ENCODE results near the gene PTPRR. TPM values are rescaled to one million over a fixed set of nuclear protein-coding genes. Genes with fewer than 3 reads are reported as not detected.

The PTPRR gene
- total RNA-seq, 3 donors from 2014 or later = 0.59 to 0.98 (median 0.80) TPM

- TF ChIP-seq POLR2AphosphoS5 (IDR thresholded peaks at IDR 0.05) = no peak
- TF ChIP-seq POLR2A (IDR thresholded peaks at IDR 0.05) = no peak
- TF ChIP-seq CTCF (IDR thresholded peaks at IDR 0.05) = no peak
- Histone ChIP-seq H3K9me3 (no peaks in the 10 kb centered on the region), H3K4me3 (no peak overlapping the region), H3K27ac (no peak overlapping the region), H3K36me3 (no peaks in the 10 kb centered on the region), H3K27me3 (peaks cover 0 to 15% of the 10 kb centered on the region in 2 donors), H3K4me1 (no peaks in the 10 kb centered on the region)
- no peak for DNase-seq (ENCODE audit: low spot score in 2 of 2)
- intact Hi-C loops (cut with DNase I; ENCODE audit: low total_unique reads) = no loop called here
These were observed 1.4 kb downstream of the PTPRR start for GRCh38 chr12:70919176-70919575.

GRCh38 chr12:70918321-70918720 lies 2.2 kb downstream of the PTPRR start:
- TF ChIP-seq POLR2A (IDR thresholded peaks at IDR 0.05) (no peak), POLR2AphosphoS5 (IDR thresholded peaks at IDR 0.05) (no peak), CTCF (IDR thresholded peaks at IDR 0.05) (no peak)
- no peak for DNase-seq (ENCODE audit: low spot score in 2 of 2)
- H3K27me3 ChIP-seq = peaks cover 0 to 15% of the 10 kb centered on the region in 2 donors

GRCh38 chr12:70910666-70911065 lies 9.9 kb downstream of the PTPRR start:
- no peak for DNase-seq (ENCODE audit: low spot score in 2 of 2)
- H3K27ac ChIP-seq = no peak overlapping the region
- no peaks in the 10 kb centered on the region for H3K9me3 ChIP-seq
- H3K4me3 ChIP-seq = no peak overlapping the region
- no peaks in the 10 kb centered on the region for H3K27me3 ChIP-seq
- intact Hi-C loops (cut with DNase I; ENCODE audit: low total_unique reads) = no loop called here
- TF ChIP-seq CTCF (IDR thresholded peaks at IDR 0.05) (no peak), POLR2A (IDR thresholded peaks at IDR 0.05) (no peak), POLR2AphosphoS5 (IDR thresholded peaks at IDR 0.05) (no peak)
- H3K36me3 ChIP-seq = no peaks in the 10 kb centered on the region
- H3K4me1 ChIP-seq = no peaks in the 10 kb centered on the region

More at GRCh38 chr12:70918321-70918720, 2.2 kb downstream of the PTPRR start:
- no peak overlapping the region for H3K27ac ChIP-seq
- intact Hi-C loops (cut with DNase I; ENCODE audit: low total_unique reads) = no loop called here
- H3K9me3 ChIP-seq = no peaks in the 10 kb centered on the region
- H3K4me1 ChIP-seq = no peaks in the 10 kb centered on the region
- H3K4me3 ChIP-seq = no peak overlapping the region
- no peaks in the 10 kb centered on the region for H3K36me3 ChIP-seq

GRCh38 chr12:70908978-70909377 lies 11.6 kb downstream of the PTPRR start:
- H3K4me1 ChIP-seq = no peaks in the 10 kb centered on the region
- TF ChIP-seq POLR2AphosphoS5 (IDR thresholded peaks at IDR 0.05) = no peak
- no peak for TF ChIP-seq POLR2A (IDR thresholded peaks at IDR 0.05)
- no peak for TF ChIP-seq CTCF (IDR thresholded peaks at IDR 0.05)

GRCh38 chr12:70907412-70907811 lies 13.1 kb downstream of the PTPRR start:
- Histone ChIP-seq H3K9me3 (no peaks in the 10 kb centered on the region), H3K36me3 (no peaks in the 10 kb centered on the region), H3K27ac (no peak overlapping the region), H3K4me1 (no peaks in the 10 kb centered on the region), H3K27me3 (no peaks in the 10 kb centered on the region), H3K4me3 (no peak overlapping the region)
- intact Hi-C loops (cut with DNase I; ENCODE audit: low total_unique reads) = no loop called here
- TF ChIP-seq POLR2A (IDR thresholded peaks at IDR 0.05) = no peak
- TF ChIP-seq CTCF (IDR thresholded peaks at IDR 0.05) = no peak
- TF ChIP-seq POLR2AphosphoS5 (IDR thresholded peaks at IDR 0.05) = no peak
- no peak for DNase-seq (ENCODE audit: low spot score in 2 of 2)

More at GRCh38 chr12:70908978-70909377, 11.6 kb downstream of the PTPRR start:
- Histone ChIP-seq H3K4me3 (no peak overlapping the region), H3K36me3 (no peaks in the 10 kb centered on the region), H3K9me3 (no peaks in the 10 kb centered on the region), H3K27ac (no peak overlapping the region), H3K27me3 (no peaks in the 10 kb centered on the region)
- DNase-seq (ENCODE audit: low spot score in 2 of 2) = no peak
- intact Hi-C loops (cut with DNase I; ENCODE audit: low total_unique reads) = no loop called here

Data from breast epithelium (tissue), 4 donors.